Gastrocnemius medialis (tissue), 4 donors: ENCODE results near the gene KLC4. TPM values are rescaled to one million over a fixed set of nuclear protein-coding genes. Genes with fewer than 3 reads are reported as not detected.

Source experiments
- ATAC-seq, 2 donors: fragments of 150-250 bp; one replicate each; pipeline ENCODE4 v1.9.1; 2016
- DNase-seq, 2 donors: peaks; one replicate each; pipeline ENCODE4 v3.0.0-alpha.2; 2019
- H3K27ac ChIP-seq, 4 donors: fragments of 200-600 bp; sonication (generic); 1 replicate in 1 of 4; 2 replicates in 3 of 4; pipeline ENCODE4 v1.5.1; 2016 to 2018; ENCODE audit warnings: mild to moderate bottlenecking in 2 of 4, moderate library complexity in 1 of 4
- H3K27me3 ChIP-seq, 3 donors: fragments of 200-600 bp; sonication (generic) in 2 of 3; 1 replicate in 1 of 3; 2 replicates in 2 of 3; pipeline versions ENCODE4 v1.5.1 to v1.6.0; 2016 to 2019; ENCODE audit warnings: mild to moderate bottlenecking in 1 of 3, moderate library complexity in 1 of 3
- H3K36me3 ChIP-seq, 2 donors: fragments of 200-600 bp; sonication (generic) in 1 of 2; one replicate each; pipeline ENCODE4 v1.5.1; 2017 to 2018
- H3K4me1 ChIP-seq, 2 donors: fragments of 200-600 bp; sonication (generic) in 1 of 2; one replicate each; pipeline ENCODE4 v1.5.1; 2016 to 2017; ENCODE audit warnings: mild to moderate bottlenecking in 2 of 2
- H3K4me3 ChIP-seq, 4 donors: fragments of 200-600 bp; sonication (generic) in 3 of 4; 1 replicate in 1 of 4; 2 replicates in 3 of 4; pipeline ENCODE4 v1.5.1; 2016 to 2019; ENCODE audit warnings: mild to moderate bottlenecking in 2 of 4
- H3K9me3 ChIP-seq, 3 donors: fragments of 200-600 bp; sonication (generic) in 2 of 3; 1 replicate in 1 of 3; 2 replicates in 2 of 3; pipeline ENCODE4 v1.5.1; 2016 to 2019
- CTCF ChIP-seq, 5 experiments: fragments of 450-650 bp in 3 of 5; fragments of 200-600 bp in 2 of 5; sonication (generic) in 2 of 5; IDR thresholded peaks in 4 of 5; conservative IDR thresholded peaks in 1 of 5; 1 replicate in 4 of 5; 2 replicates in 1 of 5; pipeline ENCODE4 v1.5.1; 2016 to 2019; ENCODE audit warnings: antibody characterized with exemption in 5 of 5, mild to moderate bottlenecking in 3 of 5, moderate library complexity in 3 of 5
- POLR2A ChIP-seq, 2 donors: fragments of 450-650 bp; IDR thresholded peaks; one replicate each; pipeline ENCODE4 v1.6.1; 2017; ENCODE audit warnings: antibody characterized with exemption in 2 of 2, mild to moderate bottlenecking in 2 of 2, moderate library complexity in 2 of 2
- in situ Hi-C, 4 donors: fragments of 200-750 bp; cut with MboI; loops; one replicate each; pipeline versions ENCODE4 v1.15.0 to v1.8.0; 2017; ENCODE audit warnings: low sequenced_read_pairs in 4 of 4
- intact Hi-C: fragments of 100-400 bp; cut with DNase I; formaldehyde crosslinking; loops from one replicate; pipeline ENCODE4 v1.15.1; 2023; ENCODE audit warnings: low total_unique reads
- total RNA-seq, 4 donors: library from RNA; depleted of rRNA; stranded (reverse); fragments of >200 nt; gene quantifications; one replicate each; pipeline versions ENCODE4 v1.1.0 to v1.2.3, GENCODE V29; 2016

Gene KLC4
- total RNA-seq, 4 donors from 2014 or later, result 12.2 to 19.3 (median 14.6) TPM

- ATAC-seq (no peak), DNase-seq (no peak)
- intact Hi-C loops, result no loop called here
- Histone ChIP-seq H3K9me3 (no peaks in the 10 kb centered on the region), H3K4me1 (no peaks in the 10 kb centered on the region), H3K27me3 (no peaks in the 10 kb centered on the region), H3K36me3 (no peaks in the 10 kb centered on the region), H3K27ac (no peak overlapping the region), H3K4me3 (no peak overlapping the region)
- TF ChIP-seq CTCF (IDR thresholded peaks at IDR 0.05 in 4 of 5, conservative IDR thresholded peaks at IDR 0.05 in 1 of 5) (no peak), POLR2A (IDR thresholded peaks at IDR 0.05) (no peak)
- in situ Hi-C loops, result no loop called here
These were observed 29.2 kb downstream of the KLC4 start for GRCh38 chr6:43088654-43089056.

GRCh38 chr6:43089467-43089866 lies 30.0 kb downstream of the KLC4 start:
- intact Hi-C loops, result no loop called here

GRCh38 chr6:43089874-43090558 lies 30.6 kb downstream of the KLC4 start:
- no peak for DNase-seq
- Histone ChIP-seq H3K36me3 (no peaks in the 10 kb centered on the region), H3K27ac (no peak overlapping the region), H3K4me3 (no peak overlapping the region), H3K4me1 (no peaks in the 10 kb centered on the region), H3K9me3 (no peaks in the 10 kb centered on the region), H3K27me3 (no peaks in the 10 kb centered on the region)
- in situ Hi-C loops (no loop called here), intact Hi-C loops (no loop called here)
- no peak for ATAC-seq
- no peak for TF ChIP-seq POLR2A (IDR thresholded peaks at IDR 0.05)
- TF ChIP-seq CTCF (IDR thresholded peaks at IDR 0.05 in 4 of 5, conservative IDR thresholded peaks at IDR 0.05 in 1 of 5), result no peak

More at GRCh38 chr6:43089467-43089866, 30.0 kb downstream of the KLC4 start:
- TF ChIP-seq CTCF (IDR thresholded peaks at IDR 0.05 in 4 of 5, conservative IDR thresholded peaks at IDR 0.05 in 1 of 5) (no peak), POLR2A (IDR thresholded peaks at IDR 0.05) (no peak)
- in situ Hi-C loops, result no loop called here
- no peaks in the 10 kb centered on the region for H3K27me3 ChIP-seq
- H3K4me3 ChIP-seq, result no peak overlapping the region
- no peak overlapping the region for H3K27ac ChIP-seq
- no peaks in the 10 kb centered on the region for H3K36me3 ChIP-seq
- H3K4me1 ChIP-seq, result no peaks in the 10 kb centered on the region
- ATAC-seq, result no peak
- no peak for DNase-seq
- no peaks in the 10 kb centered on the region for H3K9me3 ChIP-seq

GRCh38 chr6:43090559-43090956 lies 31.1 kb downstream of the KLC4 start:
- Histone ChIP-seq H3K9me3 (no peaks in the 10 kb centered on the region), H3K4me1 (no peaks in the 10 kb centered on the region), H3K27ac (no peak overlapping the region), H3K27me3 (no peaks in the 10 kb centered on the region), H3K36me3 (no peaks in the 10 kb centered on the region), H3K4me3 (no peak overlapping the region)
- in situ Hi-C loops (no loop called here), intact Hi-C loops (no loop called here)
- DNase-seq (no peak), ATAC-seq (no peak)
- no peak for TF ChIP-seq POLR2A (IDR thresholded peaks at IDR 0.05)

- in situ Hi-C loops (no loop called here), intact Hi-C loops (no loop called here)
- TF ChIP-seq CTCF (IDR thresholded peaks at IDR 0.05 in 4 of 5, conservative IDR thresholded peaks at IDR 0.05 in 1 of 5), result no peak
- Histone ChIP-seq H3K27ac (no peak overlapping the region), H3K4me1 (no peaks in the 10 kb centered on the region), H3K4me3 (no peak overlapping the region), H3K9me3 (no peaks in the 10 kb centered on the region), H3K36me3 (no peaks in the 10 kb centered on the region), H3K27me3 (no peaks in the 10 kb centered on the region)
- DNase-seq, result no peak
- ATAC-seq, result no peak
These were observed 31.6 kb downstream of the KLC4 start for GRCh38 chr6:43091020-43091419.
